ENCODE data around the gene SASH1. TPM values are rescaled to one million over a fixed set of nuclear protein-coding genes. Genes with fewer than 3 reads are reported as not detected.

The SASH1 gene
- polyA plus RNA-seq, 1 donor from 2014 or later = 7.0 TPM

GRCh38 chr6:148375401-148375800 lies 32.8 kb downstream of the SASH1 start:
- Histone ChIP-seq H4K20me1 (ENCODE audit: insufficient read depth) (no peaks in the 10 kb centered on the region), H3K79me2 (replicated peaks; ENCODE audit: insufficient read depth, low read length) (no peaks in the 10 kb centered on the region), H3K9ac (ENCODE audit: low read length) (no peak overlapping the region), H3K36me3 (ENCODE audit: insufficient read depth, low read length) (no peaks in the 10 kb centered on the region), H3K4me3 (ENCODE audit: low read length) (no peak overlapping the region), H3K27ac (ENCODE audit: low read length) (no peak overlapping the region), H3K9me3 (ENCODE audit: low read length) (no peaks in the 10 kb centered on the region), H3F3A (ENCODE audit: insufficient read depth, low read length, poor library complexity, severe bottlenecking) (no peaks in the 10 kb centered on the region), H2AFZ (ENCODE audit: low read depth, low read length) (no peak overlapping the region), H3K9me2 (ENCODE audit: insufficient read depth, low read length) (no peaks in the 10 kb centered on the region), H3K27me3 (ENCODE audit: insufficient read depth, low read depth, low read length) (no peaks in the 10 kb centered on the region), H3K4me2 (ENCODE audit: low read length) (no peak overlapping the region)
- TF ChIP-seq POLR2AphosphoS5 (IDR thresholded peaks at IDR 0.05) (no peak), TAF1 (IDR thresholded peaks at IDR 0.05; ENCODE audit: low read depth) (no peak), SMC3 (conservative IDR thresholded peaks at IDR 0.05; ENCODE audit: poor library complexity) (no peak), EZH2 (IDR thresholded peaks at IDR 0.05; ENCODE audit: borderline replicate concordance, insufficient read depth, low read length, poor library complexity, severe bottlenecking) (no peak), EP300 (conservative IDR thresholded peaks at IDR 0.05; ENCODE audit: poor library complexity, severe bottlenecking) (no peak), MXI1 (conservative IDR thresholded peaks at IDR 0.05; ENCODE audit: poor library complexity, severe bottlenecking) (no peak), RAD21 (conservative IDR thresholded peaks at IDR 0.05) (no peak), CTCF (IDR thresholded peaks at IDR 0.05; ENCODE audit: poor library complexity, severe bottlenecking) (no peak)
- TF ChIP-seq, protein P1, sequence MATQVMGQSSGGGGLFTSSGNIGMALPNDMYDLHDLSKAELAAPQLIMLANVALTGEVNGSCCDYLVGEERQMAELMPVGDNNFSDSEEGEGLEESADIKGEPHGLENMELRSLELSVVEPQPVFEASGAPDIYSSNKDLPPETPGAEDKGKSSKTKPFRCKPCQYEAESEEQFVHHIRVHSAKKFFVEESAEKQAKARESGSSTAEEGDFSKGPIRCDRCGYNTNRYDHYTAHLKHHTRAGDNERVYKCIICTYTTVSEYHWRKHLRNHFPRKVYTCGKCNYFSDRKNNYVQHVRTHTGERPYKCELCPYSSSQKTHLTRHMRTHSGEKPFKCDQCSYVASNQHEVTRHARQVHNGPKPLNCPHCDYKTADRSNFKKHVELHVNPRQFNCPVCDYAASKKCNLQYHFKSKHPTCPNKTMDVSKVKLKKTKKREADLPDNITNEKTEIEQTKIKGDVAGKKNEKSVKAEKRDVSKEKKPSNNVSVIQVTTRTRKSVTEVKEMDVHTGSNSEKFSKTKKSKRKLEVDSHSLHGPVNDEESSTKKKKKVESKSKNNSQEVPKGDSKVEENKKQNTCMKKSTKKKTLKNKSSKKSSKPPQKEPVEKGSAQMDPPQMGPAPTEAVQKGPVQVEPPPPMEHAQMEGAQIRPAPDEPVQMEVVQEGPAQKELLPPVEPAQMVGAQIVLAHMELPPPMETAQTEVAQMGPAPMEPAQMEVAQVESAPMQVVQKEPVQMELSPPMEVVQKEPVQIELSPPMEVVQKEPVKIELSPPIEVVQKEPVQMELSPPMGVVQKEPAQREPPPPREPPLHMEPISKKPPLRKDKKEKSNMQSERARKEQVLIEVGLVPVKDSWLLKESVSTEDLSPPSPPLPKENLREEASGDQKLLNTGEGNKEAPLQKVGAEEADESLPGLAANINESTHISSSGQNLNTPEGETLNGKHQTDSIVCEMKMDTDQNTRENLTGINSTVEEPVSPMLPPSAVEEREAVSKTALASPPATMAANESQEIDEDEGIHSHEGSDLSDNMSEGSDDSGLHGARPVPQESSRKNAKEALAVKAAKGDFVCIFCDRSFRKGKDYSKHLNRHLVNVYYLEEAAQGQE (IDR thresholded peaks at IDR 0.05; ENCODE audit: borderline replicate concordance) = no peak

DNA sequence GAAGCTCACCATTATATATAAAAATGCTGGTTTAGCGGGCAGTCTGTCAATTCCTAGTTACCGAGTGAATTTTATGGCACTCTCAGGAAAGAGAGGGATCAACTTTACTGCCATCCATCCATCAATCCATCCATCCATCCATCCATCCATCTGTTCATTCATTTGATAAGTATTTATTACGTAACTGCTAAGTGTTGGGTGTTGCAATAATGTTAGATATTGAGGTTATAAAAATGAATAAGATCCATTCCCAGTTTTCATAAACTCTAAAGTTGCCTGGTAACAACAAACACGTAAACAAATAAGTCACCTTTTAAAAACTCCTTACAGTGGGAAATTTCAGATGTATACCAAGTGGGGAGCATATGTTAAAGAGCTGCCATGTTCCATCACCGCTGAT lies 36.8 kb downstream of the SASH1 start:
- Histone ChIP-seq H3K9me3 (ENCODE audit: low read length) (no peaks in the 10 kb centered on the region), H3K9ac (ENCODE audit: low read length) (no peak overlapping the region), H3K4me3 (ENCODE audit: low read length) (no peak overlapping the region), H3K27me3 (ENCODE audit: insufficient read depth, low read depth, low read length) (no peaks in the 10 kb centered on the region), H3K4me2 (ENCODE audit: low read length) (no peak overlapping the region), H4K20me1 (ENCODE audit: insufficient read depth) (no peaks in the 10 kb centered on the region), H3K9me2 (ENCODE audit: insufficient read depth, low read length) (no peaks in the 10 kb centered on the region), H3K36me3 (ENCODE audit: insufficient read depth, low read length) (no peaks in the 10 kb centered on the region), H2AFZ (ENCODE audit: low read depth, low read length) (no peak overlapping the region), H3K27ac (ENCODE audit: low read length) (no peak overlapping the region), H3F3A (ENCODE audit: insufficient read depth, low read length, poor library complexity, severe bottlenecking) (no peaks in the 10 kb centered on the region), H3K79me2 (replicated peaks; ENCODE audit: insufficient read depth, low read length) (no peaks in the 10 kb centered on the region)
- no peak for TF ChIP-seq CTCF (IDR thresholded peaks at IDR 0.05; ENCODE audit: poor library complexity, severe bottlenecking)
- no peak for TF ChIP-seq SMC3 (conservative IDR thresholded peaks at IDR 0.05; ENCODE audit: poor library complexity)
- TF ChIP-seq EP300 (conservative IDR thresholded peaks at IDR 0.05; ENCODE audit: poor library complexity, severe bottlenecking) = no peak
- TF ChIP-seq RAD21 (conservative IDR thresholded peaks at IDR 0.05) = no peak

All from neural cell (in vitro differentiated cells).